ENCODE data around the gene ZNF746.

Gene ZNF746

GRCh38 chr7:149477494-149478443 is 19.8 kb downstream of the ZNF746 start:
- TF ChIP-seq MAX (IDR thresholded peaks at IDR 0.05) (no peak), ZBTB7A (IDR thresholded peaks at IDR 0.05; ENCODE audit: low read depth) (no peak), CREB1 (IDR thresholded peaks at IDR 0.05; ENCODE audit: low read depth) (no peak), EP300 (IDR thresholded peaks at IDR 0.05; ENCODE audit: borderline replicate concordance) (no peak), REST (IDR thresholded peaks at IDR 0.05; ENCODE audit: low read depth) (no peak), TEAD4 (IDR thresholded peaks at IDR 0.05) (no peak), EGR1 (IDR thresholded peaks at IDR 0.05) (no peak), USF1 (IDR thresholded peaks at IDR 0.05) (no peak), NFIC (IDR thresholded peaks at IDR 0.05) (no peak), CEBPB (IDR thresholded peaks at IDR 0.05) (no peak), TCF12 (IDR thresholded peaks at IDR 0.05; ENCODE audit: low read depth) (no peak), TAF1 (IDR thresholded peaks at IDR 0.05; ENCODE audit: low read depth) (no peak), RAD21 (IDR thresholded peaks at IDR 0.05; ENCODE audit: low read depth) (no peak)

GRCh38 chr7:149476791-149477190 is 20.8 kb downstream of the ZNF746 start:
- no peak for TF ChIP-seq MAX (IDR thresholded peaks at IDR 0.05)
- TF ChIP-seq EGR1 (IDR thresholded peaks at IDR 0.05): no peak
- TF ChIP-seq TAF1 (IDR thresholded peaks at IDR 0.05; ENCODE audit: low read depth): no peak
- no peak for TF ChIP-seq NFIC (IDR thresholded peaks at IDR 0.05)
- TF ChIP-seq CREB1 (IDR thresholded peaks at IDR 0.05; ENCODE audit: low read depth): no peak
- TF ChIP-seq TCF12 (IDR thresholded peaks at IDR 0.05; ENCODE audit: low read depth): no peak
- no peak for TF ChIP-seq TEAD4 (IDR thresholded peaks at IDR 0.05)
- no peak for TF ChIP-seq FOXM1 (IDR thresholded peaks at IDR 0.05; ENCODE audit: borderline replicate concordance, low read depth)
- no peak for TF ChIP-seq CEBPB (IDR thresholded peaks at IDR 0.05)
- no peak for TF ChIP-seq EP300 (IDR thresholded peaks at IDR 0.05; ENCODE audit: borderline replicate concordance)
- TF ChIP-seq USF1 (IDR thresholded peaks at IDR 0.05): no peak

- TF ChIP-seq NFIC (IDR thresholded peaks at IDR 0.05) (no peak), CREB1 (IDR thresholded peaks at IDR 0.05; ENCODE audit: low read depth) (no peak), ZBTB7A (IDR thresholded peaks at IDR 0.05; ENCODE audit: low read depth) (no peak), MAX (IDR thresholded peaks at IDR 0.05) (no peak), TEAD4 (IDR thresholded peaks at IDR 0.05) (no peak)
Measured at GRCh38 chr7:149475121-149476045, 22.2 kb downstream of the ZNF746 start.

GRCh38 chr7:149474309-149475120 is 23.1 kb downstream of the ZNF746 start:
- TF ChIP-seq FOXM1 (IDR thresholded peaks at IDR 0.05; ENCODE audit: borderline replicate concordance, low read depth) (no peak), NFIC (IDR thresholded peaks at IDR 0.05) (0 out of 2 replicates have a peak, but pooled peaks have one; percentile 16)

- TF ChIP-seq FOXM1 (IDR thresholded peaks at IDR 0.05; ENCODE audit: borderline replicate concordance, low read depth) (no peak), TEAD4 (IDR thresholded peaks at IDR 0.05) (no peak), TCF12 (IDR thresholded peaks at IDR 0.05; ENCODE audit: low read depth) (no peak), EGR1 (IDR thresholded peaks at IDR 0.05) (no peak), ZBTB7A (IDR thresholded peaks at IDR 0.05; ENCODE audit: low read depth) (no peak), CREB1 (IDR thresholded peaks at IDR 0.05; ENCODE audit: low read depth) (no peak), CEBPB (IDR thresholded peaks at IDR 0.05) (no peak), EP300 (IDR thresholded peaks at IDR 0.05; ENCODE audit: borderline replicate concordance) (no peak), YY1 (IDR thresholded peaks at IDR 0.05; ENCODE audit: low read depth) (no peak), USF1 (IDR thresholded peaks at IDR 0.05) (no peak), RAD21 (IDR thresholded peaks at IDR 0.05; ENCODE audit: low read depth) (no peak), TAF1 (IDR thresholded peaks at IDR 0.05; ENCODE audit: low read depth) (no peak), MAX (IDR thresholded peaks at IDR 0.05) (no peak), REST (IDR thresholded peaks at IDR 0.05; ENCODE audit: low read depth) (no peak), NFIC (IDR thresholded peaks at IDR 0.05) (no peak)
Measured at GRCh38 chr7:149473251-149473650, 24.4 kb downstream of the ZNF746 start.
